CD4-positive, alpha-beta T cell treated with Interleukin-15 for 1 hour (primary cell): ENCODE results near the gene XBP1.
"Not testable (repeated sequence)": the region's sequence is repeated elsewhere in the genome, so short reads cannot be mapped to it uniquely, and the experiment has no call there.

ENCODE experiments used
- DNase-seq: peaks from one replicate; pipeline ENCODE4 v3.0.0-alpha.2; 2020

Gene XBP1

DNA sequence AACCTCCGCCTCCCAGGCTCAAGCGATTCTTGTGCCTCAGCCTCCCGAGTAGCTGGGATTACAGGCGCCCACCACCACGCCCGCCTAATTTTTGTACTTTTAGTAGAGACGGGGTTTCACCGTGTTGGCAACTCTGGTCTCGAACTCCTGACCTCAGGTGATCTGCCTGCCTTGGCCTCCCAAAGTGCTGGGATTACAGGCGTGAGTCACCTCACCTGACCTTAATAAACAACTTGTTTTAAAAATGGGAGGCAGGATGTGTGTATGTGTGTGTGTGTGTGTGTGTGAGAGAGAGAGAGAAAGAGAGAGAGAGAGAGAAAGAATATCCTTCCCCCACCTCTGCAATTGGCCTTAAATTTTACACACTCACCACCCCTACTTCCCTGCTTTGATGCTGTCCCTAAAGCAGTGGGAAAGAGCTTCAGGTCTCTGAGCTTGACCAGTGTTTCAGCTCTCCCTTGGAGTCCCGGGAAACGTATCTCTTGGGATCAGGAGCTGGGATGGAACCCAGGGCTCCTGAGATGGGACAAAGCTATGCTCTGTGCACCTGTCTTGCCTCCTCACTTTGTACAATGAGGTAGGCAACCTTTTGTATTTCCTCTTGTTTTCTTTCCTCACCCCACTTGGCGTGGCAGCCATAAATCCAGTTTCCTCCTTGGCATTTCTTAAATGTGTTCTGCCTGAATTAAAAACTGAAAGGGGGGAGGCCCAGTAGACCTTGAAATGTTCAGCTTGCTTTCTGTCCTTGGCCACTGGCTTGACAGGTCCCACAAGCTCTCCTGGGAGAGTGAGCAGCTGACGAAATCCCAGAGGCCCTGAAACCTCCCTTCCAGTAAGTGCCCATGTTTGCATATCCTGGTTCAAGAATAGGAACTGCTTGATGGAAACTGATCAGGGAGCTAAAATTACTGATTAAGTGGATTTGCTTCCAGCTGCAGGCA is 17.8 kb upstream of the XBP1 start:
- DNase-seq, result no peak

DNA sequence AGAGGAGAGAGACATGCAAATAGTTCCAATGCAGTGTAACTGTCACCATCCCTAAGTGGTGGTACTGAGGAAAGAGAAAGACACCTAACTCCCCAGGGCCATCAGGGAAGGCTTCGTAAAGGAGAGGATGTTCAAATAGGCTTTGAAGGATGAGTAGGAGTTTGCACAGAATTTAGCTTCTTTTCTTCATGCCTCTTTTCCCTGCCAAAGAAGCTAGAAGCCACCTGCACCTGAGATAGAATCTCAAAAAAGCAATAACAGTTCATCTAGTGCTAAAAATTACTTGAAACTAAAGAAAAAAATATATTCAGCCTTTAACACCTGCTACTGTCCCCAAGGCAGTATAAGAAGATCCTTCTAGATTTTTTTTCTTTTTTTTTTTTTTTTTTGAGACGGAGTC is 16.7 kb upstream of the XBP1 start:
- no peak for DNase-seq

DNA sequence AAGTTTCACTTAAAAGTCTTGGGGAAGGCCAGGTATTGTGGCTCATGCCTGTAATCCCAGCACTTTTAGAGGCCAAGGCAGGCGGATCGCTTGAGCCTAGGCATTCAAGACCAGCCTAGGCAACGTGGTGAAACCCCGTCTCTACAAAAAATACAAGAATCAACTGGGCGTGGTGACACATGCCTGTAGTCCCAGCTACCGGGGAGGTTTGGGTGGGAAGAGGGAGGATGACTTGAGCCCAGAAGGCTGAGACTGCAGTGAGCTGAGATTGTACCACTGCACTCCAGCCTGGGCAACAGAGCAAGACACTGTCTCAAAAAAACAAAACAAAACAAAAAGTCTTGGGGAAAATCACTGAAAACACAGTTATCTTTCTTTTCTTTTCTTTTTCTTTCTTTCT is 15.4 kb upstream of the XBP1 start:
- no peak for DNase-seq

DNA sequence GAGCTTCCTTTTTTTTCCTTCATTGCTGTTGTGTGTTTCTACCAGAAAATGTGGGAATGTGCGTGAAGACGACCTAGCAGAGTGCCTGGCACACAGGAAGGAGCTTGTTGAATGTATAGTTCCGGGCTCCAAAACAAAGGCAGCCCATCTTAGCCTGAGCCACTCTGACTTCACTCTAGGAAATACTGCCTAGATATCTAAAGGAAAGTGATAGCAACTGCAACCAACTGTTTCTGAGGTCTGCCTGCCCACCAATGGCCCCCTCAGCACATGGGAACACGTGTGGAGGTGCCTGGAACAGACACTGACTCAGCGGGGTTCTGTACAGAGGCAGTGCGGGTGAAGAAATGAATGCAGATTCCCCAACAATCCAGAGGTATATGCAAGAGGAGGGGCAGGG is 14.7 kb upstream of the XBP1 start:
- no peak for DNase-seq

DNA sequence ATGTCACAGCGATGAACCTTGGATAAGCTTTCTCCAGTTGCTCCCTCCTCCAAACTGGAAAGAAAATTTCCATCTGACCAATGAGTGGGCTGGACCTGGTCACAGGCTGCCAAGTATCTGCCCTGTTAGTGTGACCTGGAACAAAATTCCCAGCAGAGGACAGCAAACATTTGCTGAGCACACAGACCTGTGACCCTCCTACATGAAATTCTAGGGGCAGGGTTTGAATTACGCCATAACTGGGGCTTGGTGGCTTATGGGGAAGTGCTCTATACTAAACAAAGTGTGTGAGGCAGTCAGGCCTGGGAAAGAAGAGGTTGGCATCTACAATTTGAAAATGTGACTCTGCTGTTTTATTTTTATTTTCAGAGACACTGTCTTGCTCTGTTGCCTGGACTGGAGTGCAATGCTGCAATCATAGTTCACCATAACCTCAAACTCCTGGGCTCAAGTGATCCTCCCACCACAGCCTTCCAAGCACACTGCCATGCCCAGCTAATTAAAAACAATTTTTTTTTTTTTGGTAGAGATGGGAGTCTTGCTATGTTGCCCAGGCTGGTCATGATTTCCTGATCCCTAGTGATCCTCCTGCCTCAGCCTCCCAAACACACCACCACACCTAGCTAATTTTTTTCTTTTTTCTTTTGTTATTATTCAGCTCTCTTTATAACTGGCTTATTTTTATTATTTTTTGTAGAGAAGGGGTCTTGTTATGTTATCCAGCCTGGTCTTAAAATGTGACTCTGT is 13.6 kb upstream of the XBP1 start:
- no peak for DNase-seq

DNA sequence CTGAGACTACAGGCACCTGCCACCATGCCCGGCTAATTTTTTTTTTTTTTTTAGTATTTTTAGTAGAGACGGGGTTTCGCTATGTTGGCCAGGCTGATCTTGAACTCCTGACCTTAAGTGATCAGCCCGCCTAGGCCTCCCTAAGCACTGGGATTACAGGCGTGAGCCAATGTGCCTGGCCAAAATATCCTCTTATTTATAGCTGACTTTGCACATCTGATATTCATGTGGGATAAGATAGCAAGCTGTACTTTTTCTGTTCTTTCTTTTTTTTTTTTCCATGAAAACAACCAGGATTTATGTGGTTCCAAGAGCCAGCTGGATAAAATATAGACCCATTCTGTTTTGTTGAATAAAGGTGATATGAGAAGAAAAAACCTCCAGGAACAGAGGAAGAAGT is 12.1 kb upstream of the XBP1 start:
- no peak for DNase-seq

DNA sequence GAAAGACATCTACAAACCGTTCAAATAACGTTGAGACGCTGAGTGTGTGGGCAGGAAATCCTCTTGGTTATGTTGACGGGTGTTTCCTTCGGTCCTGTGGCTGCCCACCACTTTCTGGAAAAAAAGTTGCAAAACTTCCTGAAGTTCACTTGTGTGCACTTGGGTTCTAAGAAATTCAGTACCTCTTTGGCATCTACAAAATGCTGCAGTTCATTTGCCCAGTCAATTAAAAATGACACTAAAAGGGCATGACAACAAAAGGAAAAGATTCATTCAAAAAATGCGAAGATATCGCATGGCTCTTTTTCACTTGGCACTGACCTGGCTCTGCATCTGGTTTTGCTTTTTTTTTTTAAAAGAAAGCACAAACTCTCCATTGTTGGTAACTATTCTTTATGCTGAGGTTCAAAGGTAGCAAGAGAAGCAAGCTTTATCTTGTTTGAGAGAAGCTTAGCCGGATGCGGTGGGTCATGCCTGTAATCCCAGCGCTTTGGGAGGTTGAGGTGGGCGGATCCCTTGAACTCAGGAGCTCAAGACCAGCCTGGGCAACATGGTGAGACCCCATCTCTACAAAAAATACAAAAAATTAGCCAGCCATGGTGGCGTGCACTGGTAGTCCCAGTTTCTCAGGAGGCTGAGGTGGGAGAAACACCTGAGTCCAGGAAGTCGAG is 10.6 kb upstream of the XBP1 start:
- DNase-seq, result peak; percentile 46

DNA sequence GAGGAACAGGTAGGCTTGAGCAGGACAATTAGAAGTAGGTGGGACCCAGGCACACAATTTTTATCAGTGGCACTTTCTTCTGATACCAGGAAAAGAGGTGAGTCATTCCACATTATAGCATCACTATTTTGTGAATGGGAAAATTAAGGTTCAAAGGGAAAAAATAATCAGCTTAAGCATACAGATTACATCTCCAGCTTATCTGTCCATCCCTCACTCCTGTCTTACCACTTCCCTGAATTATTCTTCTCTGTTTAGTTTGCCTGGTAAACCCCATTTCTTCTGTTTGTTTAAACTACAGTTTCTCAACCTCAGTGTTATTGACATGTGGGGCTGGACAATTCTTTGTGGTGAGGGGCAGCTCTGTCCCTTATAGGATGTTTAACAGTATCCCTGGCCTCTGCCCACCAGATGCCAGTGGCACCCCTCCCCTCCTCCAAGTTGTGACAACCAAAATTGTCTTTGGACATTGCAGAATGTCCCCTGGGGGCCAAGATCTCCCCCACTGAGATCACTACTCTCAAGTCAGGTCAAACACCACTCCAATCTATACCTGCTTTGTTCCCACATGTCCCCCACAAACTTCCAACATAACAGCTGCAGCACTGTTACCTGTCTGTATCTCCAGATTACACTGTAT is 8.5 kb upstream of the XBP1 start:
- no peak for DNase-seq

DNA sequence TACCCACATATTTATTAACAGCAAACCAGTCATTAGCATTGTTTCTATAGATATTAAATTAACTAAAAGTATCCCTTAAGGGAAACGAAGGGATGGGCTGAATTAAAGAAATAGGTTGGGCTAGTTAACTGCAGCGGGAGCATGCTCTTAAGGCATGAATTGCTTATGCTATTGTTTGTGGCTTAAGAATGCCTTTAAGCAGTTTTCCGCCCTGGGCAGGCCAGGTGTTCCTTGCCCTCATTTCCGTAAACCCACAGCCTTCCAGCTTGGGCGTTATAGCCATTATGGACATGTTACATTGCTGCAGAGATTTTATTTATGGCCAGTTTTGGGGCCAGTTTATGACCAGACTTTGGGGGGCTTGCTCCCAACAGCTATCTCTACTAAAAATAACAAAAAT is 5.1 kb upstream of the XBP1 start:
- DNase-seq, result not testable (repeated sequence)

DNA sequence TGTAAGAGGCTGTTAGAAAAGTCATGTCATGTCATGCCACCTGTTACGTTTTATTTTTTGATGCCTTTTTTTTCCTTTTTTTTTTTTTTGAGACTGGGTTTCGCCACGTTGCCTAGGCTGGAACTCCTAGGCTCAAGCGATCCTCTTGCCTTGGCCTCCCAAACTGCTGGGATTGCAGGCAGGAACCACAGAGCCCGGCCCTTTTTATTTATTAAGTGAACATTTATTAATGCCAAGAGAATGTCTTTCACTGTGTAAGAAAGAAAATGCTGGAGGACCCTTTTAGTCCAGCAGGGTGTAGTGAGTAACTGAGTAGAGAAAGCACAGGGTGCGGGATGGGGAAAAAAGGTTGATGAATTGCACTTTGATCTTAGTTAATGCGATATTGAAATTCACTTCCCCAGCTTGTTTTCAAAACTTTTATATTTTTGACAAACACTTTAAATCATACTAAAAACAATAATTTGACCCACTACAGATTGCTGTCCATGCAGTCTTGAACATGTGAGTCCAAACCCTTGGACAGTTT is 2.3 kb upstream of the XBP1 start:
- DNase-seq, result no peak

DNA sequence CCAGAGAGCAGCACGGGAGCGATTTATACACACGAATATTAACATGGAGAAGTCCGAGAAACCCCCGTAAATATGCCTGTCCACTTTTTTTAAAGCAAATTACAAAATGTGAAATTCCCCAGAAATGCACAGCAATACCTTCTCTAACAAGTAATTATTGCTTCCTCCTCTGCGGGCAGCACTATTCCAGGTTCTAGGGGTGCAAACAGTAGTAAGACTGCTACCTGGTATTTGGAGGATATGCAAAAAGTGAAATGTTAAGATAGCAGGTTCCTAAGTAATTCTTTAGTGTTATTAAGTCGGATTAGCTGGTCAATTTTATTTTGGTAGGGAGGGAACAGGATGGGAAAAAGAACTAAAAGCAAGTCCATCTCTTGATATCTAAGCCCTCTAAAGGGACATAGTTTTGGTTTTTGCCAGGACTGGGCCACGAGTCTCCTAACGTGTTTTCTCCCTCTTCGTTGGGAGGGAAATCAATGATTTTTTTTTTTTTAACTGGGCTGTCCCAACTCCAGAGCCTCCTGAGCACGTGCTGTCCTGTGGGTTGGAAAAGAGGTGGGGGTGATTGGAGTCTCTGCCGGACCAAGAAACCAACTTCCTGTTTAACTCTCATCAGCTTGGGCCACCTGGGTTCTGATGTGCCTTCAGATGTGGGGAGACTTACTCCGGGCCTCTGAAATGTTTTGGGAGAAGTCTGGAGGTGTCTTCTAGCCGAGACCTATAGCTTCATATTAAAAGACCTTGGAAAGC is 1.7 kb upstream of the XBP1 start:
- DNase-seq, result no peak

DNA sequence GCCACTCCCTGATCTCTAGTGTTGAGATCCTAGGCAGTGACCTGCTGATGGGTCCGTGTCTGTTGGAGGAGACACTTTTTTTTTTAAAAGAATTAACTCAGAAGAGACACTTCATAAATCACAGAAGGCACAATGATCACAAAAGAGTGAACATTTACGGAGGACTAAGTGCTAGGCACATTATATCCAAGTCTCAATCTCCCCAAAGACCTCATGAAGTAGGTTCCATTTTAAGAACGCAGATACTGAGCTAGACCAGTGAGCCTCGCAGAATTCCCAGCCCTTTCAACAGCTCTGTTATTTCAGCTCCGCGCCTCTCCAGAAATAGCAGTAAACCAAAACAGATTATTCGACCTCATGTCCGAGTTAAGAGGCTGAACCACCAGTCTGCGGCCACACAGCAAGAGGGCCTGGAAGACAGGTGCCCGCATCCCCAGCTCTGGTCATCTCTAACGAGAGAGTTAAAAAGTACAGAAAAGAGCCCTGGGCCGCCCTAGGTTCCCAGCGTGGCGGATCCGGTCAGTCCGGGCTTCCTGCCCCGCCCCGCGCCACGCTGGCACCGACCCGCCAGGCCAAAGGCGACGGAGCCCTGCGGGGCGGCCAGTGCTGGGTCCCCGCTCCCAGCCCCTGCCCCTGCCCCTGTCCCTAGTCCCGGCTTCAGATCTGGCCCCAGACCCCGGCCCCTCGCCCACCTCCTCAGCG is 612 bp downstream of the XBP1 start:
- DNase-seq, result no peak

DNA sequence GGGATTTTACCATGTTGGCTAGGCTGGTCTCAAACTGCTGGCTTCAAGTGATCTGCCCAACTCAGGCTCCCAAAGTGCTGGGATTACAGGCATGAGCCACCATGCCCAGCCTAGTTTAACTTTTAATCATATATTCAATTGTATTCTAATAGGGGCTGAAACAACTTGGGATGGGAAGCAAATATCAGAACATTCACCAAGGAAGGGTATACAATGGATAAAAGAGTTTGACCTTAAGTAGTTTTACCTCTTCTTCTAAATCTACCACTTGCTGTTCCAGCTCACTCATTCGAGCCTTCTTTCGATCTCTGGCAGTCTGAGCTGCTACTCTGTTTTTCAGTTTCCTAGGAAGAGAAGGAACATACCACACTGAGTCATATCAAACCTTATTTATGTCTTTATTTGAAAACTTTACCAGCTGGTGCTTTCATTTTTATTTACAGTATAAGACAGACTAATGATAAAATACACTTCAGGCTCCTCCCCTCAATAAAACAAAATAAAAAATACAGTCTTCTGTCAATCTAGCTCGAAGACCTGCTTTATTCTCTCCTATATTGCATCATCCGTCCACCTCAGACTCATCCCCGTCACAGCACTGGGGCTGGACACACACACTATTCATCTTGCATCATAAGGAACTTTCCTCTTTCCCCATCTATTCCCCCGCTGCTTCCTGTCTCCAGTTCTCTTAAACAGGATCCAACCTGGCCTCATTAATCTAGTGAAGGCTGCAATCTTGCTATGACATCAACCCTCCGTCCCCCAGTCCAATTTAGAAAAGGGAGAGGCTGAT is 1.4 kb downstream of the XBP1 start:
- DNase-seq, result peak; percentile 78

DNA sequence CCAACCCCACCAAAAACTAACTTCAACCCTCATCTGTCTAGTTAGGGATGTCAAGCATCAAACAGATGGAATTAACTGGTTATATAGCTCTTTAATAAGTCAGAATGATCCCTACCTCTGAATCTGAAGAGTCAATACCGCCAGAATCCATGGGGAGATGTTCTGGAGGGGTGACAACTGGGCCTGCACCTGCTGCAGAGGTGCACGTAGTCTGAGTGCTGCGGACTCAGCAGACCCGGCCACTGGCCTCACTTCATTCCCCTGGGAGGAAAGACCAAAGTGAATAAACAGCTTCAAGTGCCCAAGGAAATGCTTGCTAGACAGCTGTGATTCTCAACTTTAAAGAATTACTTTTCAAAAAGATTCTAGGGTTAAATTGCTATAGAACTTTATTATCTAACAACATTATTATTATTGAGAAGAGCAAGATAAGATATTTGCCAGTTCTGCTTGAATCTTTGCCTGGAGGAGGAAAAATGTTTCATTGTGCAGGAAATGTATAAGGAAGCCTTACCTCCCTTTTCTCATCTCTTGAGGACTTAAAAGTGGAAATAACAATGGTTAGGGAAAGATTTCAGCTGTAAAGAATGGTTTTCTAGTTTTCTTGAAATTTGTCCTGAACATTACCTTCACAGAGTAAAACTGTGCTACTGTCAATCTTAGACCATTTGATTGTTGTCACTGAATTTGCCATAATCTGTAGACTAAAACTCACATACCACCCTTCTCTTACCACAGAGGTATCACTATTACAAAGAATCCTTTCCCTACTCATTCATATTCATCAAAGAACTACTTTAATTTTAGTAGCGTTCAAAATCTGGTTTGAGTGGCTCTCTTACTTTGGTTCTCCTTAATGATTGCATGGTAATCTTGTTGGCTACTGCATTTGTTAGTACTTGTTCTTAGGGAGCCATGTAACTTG is 4.2 kb downstream of the XBP1 start:
- no peak for DNase-seq

DNA sequence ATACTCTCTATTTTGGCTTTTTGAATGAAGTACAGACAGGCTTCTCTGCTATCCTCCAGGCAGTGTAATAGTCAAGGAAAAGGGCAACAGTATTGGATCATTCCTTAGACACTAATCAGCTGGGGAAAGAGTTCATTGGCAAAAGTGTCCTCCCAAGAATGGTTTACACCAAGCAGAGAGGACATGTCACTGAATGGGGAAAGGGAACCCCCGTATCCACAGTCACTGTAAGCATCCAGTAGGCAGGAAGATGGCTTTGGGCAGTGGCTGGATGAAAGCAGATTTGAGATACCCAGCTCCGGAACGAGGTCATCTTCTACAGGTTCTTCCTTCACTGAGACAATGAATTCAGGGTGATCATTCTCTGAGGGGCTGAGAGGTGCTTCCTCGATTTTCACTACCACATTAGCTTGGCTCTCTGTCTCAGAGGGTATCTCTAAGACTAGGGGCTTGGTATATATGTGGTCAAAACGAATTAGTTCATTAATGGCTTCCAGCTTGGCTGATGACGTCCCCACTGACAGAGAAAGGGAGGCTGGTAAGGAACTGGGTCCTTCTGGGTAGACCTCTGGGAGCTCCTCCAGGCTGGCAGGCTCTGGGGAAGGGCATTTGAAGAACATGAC is 5.2 kb downstream of the XBP1 start:
- DNase-seq, result no peak

DNA sequence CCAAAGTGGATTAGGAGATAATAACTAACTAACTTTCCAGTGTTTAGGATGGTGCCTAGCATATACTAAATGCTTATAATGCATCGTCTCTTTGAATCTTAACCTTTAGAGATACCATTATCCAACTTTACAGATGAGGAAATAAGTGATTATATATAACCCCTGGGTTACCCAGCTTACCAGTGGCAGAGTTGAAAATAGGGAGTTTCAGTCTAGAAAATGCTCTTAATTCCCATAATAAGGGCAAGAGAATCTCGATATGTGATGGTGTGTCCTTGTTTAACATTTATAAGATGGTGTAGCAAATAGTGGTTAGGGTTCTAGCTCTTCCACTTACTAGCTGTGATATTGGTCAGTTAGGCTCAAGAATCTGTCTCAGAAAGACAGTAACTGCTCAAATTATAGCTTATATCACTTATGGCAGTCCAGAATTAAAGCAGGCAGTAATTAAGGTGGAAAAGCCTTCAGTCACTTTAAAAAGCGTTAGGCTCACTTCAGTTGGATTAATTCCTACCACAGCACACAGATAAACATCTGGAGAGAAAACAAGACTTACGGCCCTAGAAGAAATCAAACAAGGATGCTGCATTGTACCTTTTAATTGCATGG is 6.3 kb downstream of the XBP1 start:
- no peak for DNase-seq

DNA sequence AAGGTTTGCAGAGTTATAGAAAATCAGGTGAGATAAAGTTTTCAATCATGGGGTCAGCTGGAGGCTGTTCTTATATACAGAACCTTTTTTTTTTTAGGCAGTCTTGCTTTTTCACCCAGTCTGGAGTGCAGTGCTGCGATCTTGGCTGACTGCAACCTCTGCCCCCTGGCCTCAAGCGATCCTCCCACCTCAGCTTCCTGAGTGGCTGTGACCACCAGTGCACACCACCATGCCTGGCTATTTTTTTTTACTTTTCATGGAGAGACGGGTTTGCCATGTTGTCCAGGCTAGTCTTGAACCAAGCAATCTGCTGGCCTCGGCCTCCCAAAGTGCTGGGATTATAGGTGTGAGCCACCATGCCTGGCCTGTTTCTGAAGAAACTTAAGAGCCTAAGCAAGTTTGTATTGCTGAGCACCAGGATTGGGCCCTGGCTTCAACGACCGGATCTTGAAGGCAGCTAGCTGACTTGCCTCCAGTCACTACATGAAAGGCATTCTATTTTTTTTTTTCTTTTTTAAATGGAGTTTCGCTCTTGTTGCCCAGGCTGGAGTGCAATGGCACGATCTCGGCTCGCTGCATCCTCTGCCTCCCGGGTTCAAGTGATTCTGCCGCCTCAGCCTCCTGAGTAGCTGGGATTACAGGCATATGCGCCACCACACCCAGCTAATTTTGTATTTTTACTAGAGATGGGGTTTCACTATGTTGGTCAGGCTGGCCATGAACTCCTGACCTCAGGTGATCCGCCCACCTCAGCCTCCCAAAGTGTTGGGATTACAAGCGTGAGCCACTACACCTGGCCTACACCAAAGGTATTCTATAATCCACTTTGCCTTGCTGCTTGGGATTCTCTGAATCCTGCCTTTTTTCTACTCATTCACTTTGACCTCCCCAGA is 7.6 kb downstream of the XBP1 start:
- DNase-seq, result no peak
